Measurements from ENCODE around the gene DCUN1D3. TPM values are rescaled to one million over a fixed set of nuclear protein-coding genes. Genes with fewer than 3 reads are reported as not detected.

The DCUN1D3 gene
- total and polyA plus RNA-seq, 9 donors: 4.3 to 7.8 (median 5.1) TPM

- H3K4me3 ChIP-seq (ENCODE audit: low read length): no peak overlapping the region
Observed at GRCh38 chr16:20897253-20897897, 2.8 kb downstream of the DCUN1D3 start.

GRCh38 chr16:20894388-20894787, 5.8 kb downstream of the DCUN1D3 start:
- DNase-seq: no peak
- no peaks in the 10 kb centered on the region for H3K27me3 ChIP-seq (ENCODE audit: control insufficient read depth, insufficient read depth, low read length)
- H3K36me3 ChIP-seq (ENCODE audit: control insufficient read depth, insufficient read depth, low read length): peaks cover 23% of the 10 kb centered on the region
- no peak overlapping the region for H3K4me3 ChIP-seq (ENCODE audit: low read length)
- peaks cover 5% of the 10 kb centered on the region for H3K4me1 ChIP-seq (ENCODE audit: control insufficient read depth, insufficient read depth, low read length)
- WGBS (ENCODE audit: insufficient coverage): 75% methylated on average over 2 of the region's 2 CpGs
- H3K9me3 ChIP-seq (replicated peaks; ENCODE audit: control insufficient read depth, low read depth, low read length): no peaks in the 10 kb centered on the region
- no peak overlapping the region for H3K27ac ChIP-seq (ENCODE audit: low read length)

More at GRCh38 chr16:20897253-20897897, 2.8 kb downstream of the DCUN1D3 start:
- DNase-seq: no peak
- no peak overlapping the region for H3K27ac ChIP-seq (ENCODE audit: low read length)
- H3K9me3 ChIP-seq (replicated peaks; ENCODE audit: control insufficient read depth, low read depth, low read length): no peaks in the 10 kb centered on the region
- peaks cover 16% of the 10 kb centered on the region for H3K4me1 ChIP-seq (ENCODE audit: control insufficient read depth, insufficient read depth, low read length)
- WGBS (ENCODE audit: insufficient coverage): 91% methylated on average over 3 of the region's 4 CpGs
- H3K36me3 ChIP-seq (ENCODE audit: control insufficient read depth, insufficient read depth, low read length): peaks cover 14% of the 10 kb centered on the region
- H3K27me3 ChIP-seq (ENCODE audit: control insufficient read depth, insufficient read depth, low read length): no peaks in the 10 kb centered on the region

GRCh38 chr16:20889625-20890275, 10.4 kb downstream of the DCUN1D3 start:
- DNase-seq: no peak
- no peaks in the 10 kb centered on the region for H3K27me3 ChIP-seq (ENCODE audit: control insufficient read depth, insufficient read depth, low read length)
- peaks cover 18% of the 10 kb centered on the region for H3K36me3 ChIP-seq (ENCODE audit: control insufficient read depth, insufficient read depth, low read length)
- no peaks in the 10 kb centered on the region for H3K9me3 ChIP-seq (replicated peaks; ENCODE audit: control insufficient read depth, low read depth, low read length)
- WGBS (ENCODE audit: insufficient coverage): 60% methylated on average over 1 of the region's 4 CpGs
- no peak overlapping the region for H3K4me3 ChIP-seq (ENCODE audit: low read length)
- no peak overlapping the region for H3K27ac ChIP-seq (ENCODE audit: low read length)
- no peaks in the 10 kb centered on the region for H3K4me1 ChIP-seq (ENCODE audit: control insufficient read depth, insufficient read depth, low read length)

GRCh38 chr16:20887207-20887606, 13.0 kb downstream of the DCUN1D3 start:
- DNase-seq: no peak
- no peak overlapping the region for H3K4me3 ChIP-seq (ENCODE audit: low read length)
- H3K27me3 ChIP-seq (ENCODE audit: control insufficient read depth, insufficient read depth, low read length): no peaks in the 10 kb centered on the region
- no peak overlapping the region for H3K27ac ChIP-seq (ENCODE audit: low read length)
- H3K4me1 ChIP-seq (ENCODE audit: control insufficient read depth, insufficient read depth, low read length): no peaks in the 10 kb centered on the region
- no CpG with 5 or more reads among the region's 1 CpG for WGBS (ENCODE audit: insufficient coverage)
- no peaks in the 10 kb centered on the region for H3K9me3 ChIP-seq (replicated peaks; ENCODE audit: control insufficient read depth, low read depth, low read length)
- peaks cover 8% of the 10 kb centered on the region for H3K36me3 ChIP-seq (ENCODE audit: control insufficient read depth, insufficient read depth, low read length)

GRCh38 chr16:20886320-20886719, 13.8 kb downstream of the DCUN1D3 start:
- Histone ChIP-seq H3K9me3 (replicated peaks; ENCODE audit: control insufficient read depth, low read depth, low read length) (no peaks in the 10 kb centered on the region), H3K36me3 (ENCODE audit: control insufficient read depth, insufficient read depth, low read length) (peaks cover under 1% of the 10 kb centered on the region), H3K27ac (ENCODE audit: low read length) (no peak overlapping the region), H3K27me3 (ENCODE audit: control insufficient read depth, insufficient read depth, low read length) (no peaks in the 10 kb centered on the region), H3K4me3 (ENCODE audit: low read length) (no peak overlapping the region), H3K4me1 (ENCODE audit: control insufficient read depth, insufficient read depth, low read length) (no peaks in the 10 kb centered on the region)
- no CpG with 5 or more reads among the region's 1 CpG for WGBS (ENCODE audit: insufficient coverage)
- DNase-seq: no peak

GRCh38 chr16:20884240-20884556, 16.0 kb downstream of the DCUN1D3 start:
- no CpG with 5 or more reads among the region's 1 CpG for WGBS (ENCODE audit: insufficient coverage)
- H3K27me3 ChIP-seq (ENCODE audit: control insufficient read depth, insufficient read depth, low read length): no peaks in the 10 kb centered on the region
- no peaks in the 10 kb centered on the region for H3K36me3 ChIP-seq (ENCODE audit: control insufficient read depth, insufficient read depth, low read length)
- no peak overlapping the region for H3K27ac ChIP-seq (ENCODE audit: low read length)
- DNase-seq: no peak
- no peak overlapping the region for H3K4me3 ChIP-seq (ENCODE audit: low read length)
- no peaks in the 10 kb centered on the region for H3K9me3 ChIP-seq (replicated peaks; ENCODE audit: control insufficient read depth, low read depth, low read length)
- no peaks in the 10 kb centered on the region for H3K4me1 ChIP-seq (ENCODE audit: control insufficient read depth, insufficient read depth, low read length)

- no peak overlapping the region for H3K27ac ChIP-seq (ENCODE audit: low read length)
- no peak overlapping the region for H3K4me3 ChIP-seq (ENCODE audit: low read length)
- no peak for DNase-seq
- no CpG with 5 or more reads among the region's 5 CpGs for WGBS (ENCODE audit: insufficient coverage)
- H3K4me1 ChIP-seq (ENCODE audit: control insufficient read depth, insufficient read depth, low read length): no peaks in the 10 kb centered on the region
- H3K27me3 ChIP-seq (ENCODE audit: control insufficient read depth, insufficient read depth, low read length): no peaks in the 10 kb centered on the region
- no peaks in the 10 kb centered on the region for H3K36me3 ChIP-seq (ENCODE audit: control insufficient read depth, insufficient read depth, low read length)
- no peaks in the 10 kb centered on the region for H3K9me3 ChIP-seq (replicated peaks; ENCODE audit: control insufficient read depth, low read depth, low read length)
Observed at GRCh38 chr16:20883554-20884239, 16.5 kb downstream of the DCUN1D3 start.

- Histone ChIP-seq H3K27ac (ENCODE audit: low read length) (no peak overlapping the region), H3K9me3 (replicated peaks; ENCODE audit: control insufficient read depth, low read depth, low read length) (no peaks in the 10 kb centered on the region), H3K27me3 (ENCODE audit: control insufficient read depth, insufficient read depth, low read length) (no peaks in the 10 kb centered on the region), H3K4me3 (ENCODE audit: low read length) (no peak overlapping the region), H3K4me1 (ENCODE audit: control insufficient read depth, insufficient read depth, low read length) (no peaks in the 10 kb centered on the region), H3K36me3 (ENCODE audit: control insufficient read depth, insufficient read depth, low read length) (no peaks in the 10 kb centered on the region)
- WGBS (ENCODE audit: insufficient coverage): 79% methylated on average over 3 of the region's 6 CpGs
- no peak for DNase-seq
Observed at GRCh38 chr16:20881503-20881878, 18.7 kb downstream of the DCUN1D3 start.

GRCh38 chr16:20880867-20881502, 19.2 kb downstream of the DCUN1D3 start:
- no CpG with 5 or more reads among the region's 3 CpGs for WGBS (ENCODE audit: insufficient coverage)
- no peaks in the 10 kb centered on the region for H3K4me1 ChIP-seq (ENCODE audit: control insufficient read depth, insufficient read depth, low read length)
- H3K27me3 ChIP-seq (ENCODE audit: control insufficient read depth, insufficient read depth, low read length): no peaks in the 10 kb centered on the region
- H3K4me3 ChIP-seq (ENCODE audit: low read length): no peak overlapping the region
- DNase-seq: no peak
- H3K36me3 ChIP-seq (ENCODE audit: control insufficient read depth, insufficient read depth, low read length): no peaks in the 10 kb centered on the region
- no peak overlapping the region for H3K27ac ChIP-seq (ENCODE audit: low read length)
- no peaks in the 10 kb centered on the region for H3K9me3 ChIP-seq (replicated peaks; ENCODE audit: control insufficient read depth, low read depth, low read length)
